NCI-H2107 (cell line): ENCODE measurements around the gene VWA5A.
"Not testable (repeated sequence)": the region's sequence is repeated elsewhere in the genome, so short reads cannot be mapped to it uniquely, and the experiment has no call there.

Experiments used
- DNase-seq: peaks from one replicate; lab custom pipeline; 2025; lab: John Stamatoyannopoulos, UW

The VWA5A gene

GRCh38 chr11:124094731-124095130 is 20.5 kb upstream of the VWA5A start:
- DNase-seq = no peak

- DNase-seq = no peak
These were observed 18.9 kb upstream of the VWA5A start for GRCh38 chr11:124096364-124096763.

- no peak for DNase-seq
These were observed 17.1 kb upstream of the VWA5A start for GRCh38 chr11:124098141-124098540.

- DNase-seq = no peak
These were observed 13.5 kb upstream of the VWA5A start for GRCh38 chr11:124101737-124102136.

GRCh38 chr11:124108156-124108555 is 7.1 kb upstream of the VWA5A start:
- no peak for DNase-seq

GRCh38 chr11:124109377-124109776 is 5.9 kb upstream of the VWA5A start:
- no peak for DNase-seq

- no peak for DNase-seq
These were observed 5.0 kb upstream of the VWA5A start for GRCh38 chr11:124110201-124110600.

- DNase-seq = no peak
These were observed 1.4 kb upstream of the VWA5A start for GRCh38 chr11:124113890-124114289.

- DNase-seq = no peak
These were observed 749 bp downstream of the VWA5A start for GRCh38 chr11:124115782-124116616.

GRCh38 chr11:124119103-124119502 is 3.9 kb downstream of the VWA5A start:
- DNase-seq = no peak

GRCh38 chr11:124120891-124121290 is 5.6 kb downstream of the VWA5A start:
- no peak for DNase-seq

GRCh38 chr11:124122123-124122522 is 6.9 kb downstream of the VWA5A start:
- no peak for DNase-seq

- DNase-seq = no peak
These were observed 8.4 kb downstream of the VWA5A start for GRCh38 chr11:124123622-124124021.

- not testable (repeated sequence) for DNase-seq
These were observed 11.9 kb downstream of the VWA5A start for GRCh38 chr11:124127134-124127533.

- no peak for DNase-seq
These were observed 27.8 kb downstream of the VWA5A start for GRCh38 chr11:124143034-124143433.

- no peak for DNase-seq
These were observed 32.7 kb downstream of the VWA5A start for GRCh38 chr11:124147951-124148350.

- no peak for DNase-seq
These were observed 35.4 kb downstream of the VWA5A start for GRCh38 chr11:124150684-124151083.

- DNase-seq = no peak
These were observed 37.6 kb downstream of the VWA5A start for GRCh38 chr11:124152770-124153407.

- DNase-seq = no peak
These were observed 38.6 kb downstream of the VWA5A start for GRCh38 chr11:124153821-124154220.

GRCh38 chr11:124159481-124159880 is 44.2 kb downstream of the VWA5A start:
- no peak for DNase-seq

- DNase-seq = no peak
These were observed 45.7 kb downstream of the VWA5A start for GRCh38 chr11:124160986-124161385.

- DNase-seq = no peak
These were observed 52.6 kb downstream of the VWA5A start for GRCh38 chr11:124167826-124168231.

- no peak for DNase-seq
These were observed 53.5 kb downstream of the VWA5A start for GRCh38 chr11:124168796-124169195.

GRCh38 chr11:124170315-124170714 is 55.1 kb downstream of the VWA5A start:
- DNase-seq = not testable (repeated sequence)
